ENCODE data around the gene ZNF236. TPM values are rescaled to one million over a fixed set of nuclear protein-coding genes. Genes with fewer than 3 reads are reported as not detected.
"Not testable (repeated sequence)": the region's sequence is repeated elsewhere in the genome, so short reads cannot be mapped to it uniquely, and the experiment has no call there.

The ZNF236 gene
- total RNA-seq, 2 donors from 2014 or later = 8.3 to 29.0 TPM

- H3K27ac ChIP-seq = no peak overlapping the region
- 83% methylated on average over 8 of the region's 8 CpGs for WGBS
Observed at GRCh38 chr18:76959605-76960004, 137.2 kb downstream of the ZNF236 start.

DNA sequence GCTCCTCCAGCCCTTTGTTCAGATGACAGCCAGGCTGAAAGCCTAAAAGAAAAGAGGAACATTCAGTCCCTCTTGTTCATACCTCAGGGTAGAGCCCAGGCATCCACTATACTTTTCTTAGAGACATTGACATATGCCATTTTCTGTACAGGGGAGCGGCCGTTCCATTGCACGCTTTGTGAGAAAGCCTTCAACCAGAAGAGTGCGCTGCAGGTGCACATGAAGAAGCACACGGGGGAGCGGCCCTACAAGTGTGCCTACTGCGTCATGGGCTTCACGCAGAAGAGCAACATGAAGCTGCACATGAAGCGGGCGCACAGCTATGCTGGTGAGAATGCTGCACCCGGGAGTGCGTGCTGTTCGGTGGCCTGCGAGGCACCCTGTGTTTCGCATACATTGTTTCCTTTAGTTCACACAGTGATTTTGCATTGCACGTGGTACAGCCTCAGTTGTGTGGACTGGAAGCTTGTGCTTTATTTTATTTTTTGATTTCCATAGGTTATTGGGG is 138.2 kb downstream of the ZNF236 start:
- DNase-seq (ENCODE audit: low spot score) = no peak
- H3K27me3 ChIP-seq (replicated peaks; ENCODE audit: insufficient read depth) = no peaks in the 10 kb centered on the region
- TF ChIP-seq CTCF (IDR thresholded peaks at IDR 0.05) = no peak
- TF ChIP-seq POLR2A (IDR thresholded peaks at IDR 0.05) = no peak
- TF ChIP-seq POLR2AphosphoS5 (IDR thresholded peaks at IDR 0.05) = no peak
- intact Hi-C loops (cut with DNase I) = no loop called here
- 95% methylated on average over 16 of the region's 16 CpGs for WGBS
- no peak overlapping the region for H3K27ac ChIP-seq
- H3K4me1 ChIP-seq (replicated peaks) = peaks cover 10% of the 10 kb centered on the region
- H3K36me3 ChIP-seq = no peaks in the 10 kb centered on the region
- no peaks in the 10 kb centered on the region for H3K9me3 ChIP-seq
- H3K4me3 ChIP-seq = no peak overlapping the region

More at GRCh38 chr18:76959605-76960004, 137.2 kb downstream of the ZNF236 start:
- no peak overlapping the region for H3K4me3 ChIP-seq
- no peak for DNase-seq (ENCODE audit: low spot score)
- peaks cover 10% of the 10 kb centered on the region for H3K4me1 ChIP-seq (replicated peaks)
- intact Hi-C loops (cut with DNase I) = no loop called here
- no peaks in the 10 kb centered on the region for H3K36me3 ChIP-seq
- no peaks in the 10 kb centered on the region for H3K9me3 ChIP-seq
- TF ChIP-seq POLR2AphosphoS5 (IDR thresholded peaks at IDR 0.05) (no peak), POLR2A (IDR thresholded peaks at IDR 0.05) (no peak), CTCF (IDR thresholded peaks at IDR 0.05) (no peak)
- no peaks in the 10 kb centered on the region for H3K27me3 ChIP-seq (replicated peaks; ENCODE audit: insufficient read depth)

DNA sequence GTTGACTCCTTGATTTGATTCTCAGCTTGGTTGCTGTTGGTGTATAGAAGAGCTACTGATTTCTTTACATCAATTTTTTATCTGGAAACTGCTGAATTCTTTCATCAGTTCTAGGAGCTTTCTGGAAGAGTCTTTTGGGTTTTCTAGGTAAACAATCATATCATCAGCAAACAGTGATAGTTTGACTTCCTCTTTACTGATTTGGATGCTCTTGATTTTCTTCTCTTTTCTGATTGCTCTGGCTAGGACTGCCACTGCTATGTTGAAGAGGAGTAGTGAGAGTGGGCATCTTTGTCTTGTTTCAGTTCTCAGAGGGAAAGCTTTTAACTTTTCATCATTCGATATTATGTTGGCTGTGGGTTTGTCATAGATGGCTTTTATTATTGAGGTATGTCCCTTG is 140.5 kb downstream of the ZNF236 start:
- 100% methylated on average over 1 of the region's 1 CpG for WGBS
- H3K27ac ChIP-seq = no peak overlapping the region
- H3K9me3 ChIP-seq = no peaks in the 10 kb centered on the region
- H3K4me3 ChIP-seq = no peak overlapping the region
- DNase-seq (ENCODE audit: low spot score) = no peak
- intact Hi-C loops (cut with DNase I) = no loop called here
- no peaks in the 10 kb centered on the region for H3K36me3 ChIP-seq
- H3K27me3 ChIP-seq (replicated peaks; ENCODE audit: insufficient read depth) = no peaks in the 10 kb centered on the region
- TF ChIP-seq POLR2AphosphoS5 (IDR thresholded peaks at IDR 0.05) (no peak), CTCF (IDR thresholded peaks at IDR 0.05) (no peak), POLR2A (IDR thresholded peaks at IDR 0.05) (no peak)
- H3K4me1 ChIP-seq (replicated peaks) = peaks cover 4% of the 10 kb centered on the region

DNA sequence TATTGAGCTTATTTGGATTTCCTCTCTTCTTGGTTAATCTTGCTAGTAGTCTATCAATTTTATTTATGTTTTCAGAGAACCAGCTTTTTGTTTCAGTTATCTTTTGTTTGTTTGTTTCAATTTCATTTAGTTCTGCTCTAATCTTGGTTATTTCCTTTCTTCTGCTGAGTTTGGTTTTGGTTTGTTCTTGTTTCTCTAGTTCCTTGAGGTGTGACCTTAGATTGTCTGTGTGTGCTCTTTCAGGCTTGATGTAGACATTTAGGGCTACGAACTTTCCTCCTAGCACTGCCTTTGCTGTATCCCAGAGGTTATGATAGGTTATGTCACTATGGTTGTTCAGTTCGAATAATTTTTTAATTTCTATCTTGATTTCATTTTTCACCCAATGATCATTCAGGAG is 141.6 kb downstream of the ZNF236 start:
- Histone ChIP-seq H3K27me3 (replicated peaks; ENCODE audit: insufficient read depth) (no peaks in the 10 kb centered on the region), H3K27ac (no peak overlapping the region), H3K4me3 (no peak overlapping the region), H3K9me3 (no peaks in the 10 kb centered on the region), H3K4me1 (replicated peaks) (no peaks in the 10 kb centered on the region), H3K36me3 (no peaks in the 10 kb centered on the region)
- intact Hi-C loops (cut with DNase I) = no loop called here
- no peak for DNase-seq (ENCODE audit: low spot score)
- TF ChIP-seq POLR2AphosphoS5 (IDR thresholded peaks at IDR 0.05) (no peak), CTCF (IDR thresholded peaks at IDR 0.05) (no peak), POLR2A (IDR thresholded peaks at IDR 0.05) (no peak)
- 100% methylated on average over 2 of the region's 2 CpGs for WGBS

- WGBS = 96% methylated on average over 11 of the region's 11 CpGs
- H3K27ac ChIP-seq; DNase-seq (ENCODE audit: low spot score); H3K4me3 ChIP-seq; H3K4me1 ChIP-seq (replicated peaks); H3K36me3 ChIP-seq; H3K27me3 ChIP-seq (replicated peaks; ENCODE audit: insufficient read depth); intact Hi-C loops (cut with DNase I); H3K9me3 ChIP-seq: not testable (repeated sequence)
Observed at GRCh38 chr18:76965555-76966151, 143.3 kb downstream of the ZNF236 start.

GRCh38 chr18:76967299-76967698 is 144.9 kb downstream of the ZNF236 start:
- DNase-seq (ENCODE audit: low spot score); H3K4me3 ChIP-seq; H3K27me3 ChIP-seq (replicated peaks; ENCODE audit: insufficient read depth); H3K9me3 ChIP-seq; H3K4me1 ChIP-seq (replicated peaks); intact Hi-C loops (cut with DNase I); H3K27ac ChIP-seq; H3K36me3 ChIP-seq: not testable (repeated sequence)
